HG03521 (cell line): Measurements from ENCODE around the gene ACSS2.

Experiments used
- ATAC-seq: cut with Tn5 transposase; IDR thresholded peaks from one replicate; pipeline ENCODE4 v1.9.1; 2021; ENCODE audit warnings: mild to moderate bottlenecking, moderate library complexity; ENCODE audit not compliant: unreplicated experiment

ACSS2 gene

DNA sequence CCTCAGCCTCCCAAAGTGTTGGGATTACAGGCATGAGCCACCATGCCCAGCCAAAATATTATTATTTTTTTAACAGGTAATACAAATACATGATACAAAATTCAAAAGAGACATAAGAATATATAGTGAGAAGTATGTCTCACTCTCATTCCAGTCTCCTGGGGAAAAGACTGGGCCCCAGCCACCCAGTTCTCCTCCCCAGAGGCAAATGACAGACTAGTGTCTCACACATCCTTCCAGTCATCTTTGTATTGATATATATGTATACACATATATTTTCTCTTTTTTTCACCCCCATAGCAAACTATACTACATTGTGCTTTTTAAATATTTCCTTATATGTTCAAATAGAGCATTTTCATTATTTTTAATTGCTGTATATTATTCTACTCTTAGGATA, 70.9 kb downstream of the ACSS2 start:
- ATAC-seq, result no peak

DNA sequence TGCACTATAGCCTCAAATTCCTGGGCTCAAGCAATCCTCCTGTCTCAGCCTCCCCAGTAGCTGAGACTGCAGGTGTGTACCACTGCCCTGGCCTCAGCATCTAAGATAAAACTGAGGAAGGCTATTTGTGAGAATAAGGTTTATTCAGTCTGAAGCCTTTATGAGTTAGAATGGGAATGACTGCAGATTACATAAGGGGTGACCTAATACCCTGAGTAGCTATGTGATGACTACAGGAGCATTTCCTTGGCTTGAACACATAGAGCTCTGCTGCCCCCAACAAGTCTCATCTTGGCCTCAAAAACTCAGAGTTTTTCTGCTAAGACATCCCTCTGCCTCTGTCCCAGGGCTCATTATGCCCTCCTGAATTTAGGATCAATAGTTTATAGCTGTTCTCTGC, 71.6 kb downstream of the ACSS2 start:
- ATAC-seq, result no peak

DNA sequence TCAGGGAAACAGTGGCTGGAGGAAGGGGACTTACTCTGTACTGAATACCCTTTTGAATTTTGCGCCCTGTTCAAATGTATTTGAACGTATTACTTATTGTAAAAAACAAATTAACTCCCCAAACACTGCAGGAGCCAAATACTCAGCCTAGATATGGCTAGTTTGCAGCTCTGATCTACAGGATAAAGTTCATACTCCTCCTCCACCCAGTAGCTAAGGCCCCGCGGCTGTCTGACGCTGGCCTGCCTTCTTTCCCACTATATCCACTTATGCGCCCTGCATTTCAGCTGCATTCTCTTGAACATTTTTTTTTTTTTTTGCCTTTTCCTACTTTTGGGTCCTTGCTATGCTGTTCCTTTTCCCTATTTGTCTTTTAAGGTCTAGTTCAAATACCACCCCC, 72.7 kb downstream of the ACSS2 start:
- ATAC-seq, result no peak

DNA sequence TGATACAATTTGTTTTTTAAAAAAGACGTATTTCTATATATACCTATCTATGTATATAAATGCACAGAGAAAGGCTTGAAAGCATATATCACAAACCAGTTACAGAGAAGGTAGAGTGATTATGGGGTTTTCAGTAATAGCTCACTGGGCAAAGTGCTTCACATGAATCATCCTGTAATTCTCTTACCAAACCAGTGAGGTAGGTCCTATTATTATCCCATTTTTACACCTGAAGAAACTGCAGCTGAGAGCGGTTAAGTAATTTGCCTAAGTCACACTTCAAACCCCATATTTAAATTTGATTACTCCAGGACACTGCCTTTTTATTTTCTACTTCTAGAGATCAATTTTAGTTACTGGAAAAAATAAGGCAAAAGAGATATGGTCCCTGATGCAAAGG, 74.8 kb downstream of the ACSS2 start:
- ATAC-seq, result no peak

DNA sequence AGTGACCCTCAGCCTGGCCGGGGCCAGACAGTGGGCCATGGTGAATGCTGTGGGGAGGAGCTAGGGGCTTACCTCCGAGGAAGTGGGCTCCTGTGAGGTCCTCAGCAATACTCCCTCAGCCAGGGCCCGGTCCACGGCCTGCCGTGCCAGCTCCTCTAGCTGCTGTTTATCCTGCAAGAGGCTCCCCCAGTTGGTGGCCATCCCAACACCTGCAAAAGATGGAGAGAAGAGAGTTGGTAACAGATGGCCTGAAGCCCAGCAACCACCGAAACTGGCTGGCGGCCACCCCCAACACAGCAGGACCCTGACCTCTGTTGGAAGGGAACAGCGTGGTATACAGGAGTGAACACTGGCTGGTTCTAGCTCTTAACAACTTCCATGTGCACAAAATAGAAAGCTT, 75.2 kb downstream of the ACSS2 start:
- no peak for ATAC-seq

DNA sequence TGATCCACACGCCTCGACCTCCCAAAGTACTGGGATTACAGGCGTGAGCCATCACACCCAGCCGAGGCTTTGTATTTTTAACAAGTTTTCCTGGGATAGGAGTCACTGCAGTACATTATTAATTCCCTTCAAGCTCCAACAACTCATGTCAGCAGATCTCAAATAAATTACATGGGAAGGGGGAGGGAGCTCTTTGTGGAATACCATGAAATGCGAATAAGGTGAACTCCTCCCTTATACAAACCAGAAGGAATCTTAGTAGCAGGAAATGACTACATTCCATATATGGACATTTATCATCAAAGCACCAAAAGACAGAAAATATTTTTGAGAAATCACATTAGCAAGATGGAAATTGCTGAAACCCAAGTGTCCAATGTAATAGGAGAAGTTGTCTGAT, 76.3 kb downstream of the ACSS2 start:
- ATAC-seq, result no peak

DNA sequence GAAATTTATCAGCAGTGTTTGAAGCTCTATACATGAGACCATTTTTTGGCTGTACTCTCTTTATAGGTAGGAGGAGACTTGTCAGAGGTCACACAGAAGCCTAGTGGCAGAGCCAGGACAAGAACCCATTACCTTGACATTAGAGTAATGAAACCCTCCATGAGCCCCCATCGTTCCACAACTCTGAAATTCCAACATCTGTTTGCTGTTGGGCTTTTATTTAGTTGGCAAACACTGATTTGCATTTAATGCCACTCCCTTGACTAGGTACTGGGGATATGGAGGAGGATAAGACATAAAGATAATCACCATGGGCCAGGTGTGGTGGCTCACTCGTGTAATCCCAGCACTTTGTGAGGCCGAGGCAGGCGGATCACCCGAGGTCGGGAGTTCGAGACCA, 77.5 kb downstream of the ACSS2 start:
- ATAC-seq, result no peak

DNA sequence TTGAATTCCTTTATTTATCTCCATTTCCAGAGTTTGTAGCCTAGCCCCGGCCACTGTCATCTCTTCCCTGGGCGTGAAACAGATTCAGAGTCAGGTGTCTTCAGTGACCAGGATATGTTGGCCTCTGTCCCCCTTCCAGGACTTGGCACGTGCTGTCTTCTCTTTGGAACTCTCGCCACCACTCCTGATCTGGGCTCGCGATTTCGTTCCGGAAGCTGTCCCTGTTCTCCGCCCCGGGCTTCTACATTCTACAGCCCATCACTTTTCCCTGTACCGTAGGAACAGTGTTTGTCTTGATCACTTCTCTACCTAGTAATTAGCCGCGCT, 78.5 kb downstream of the ACSS2 start:
- ATAC-seq, result no peak

DNA sequence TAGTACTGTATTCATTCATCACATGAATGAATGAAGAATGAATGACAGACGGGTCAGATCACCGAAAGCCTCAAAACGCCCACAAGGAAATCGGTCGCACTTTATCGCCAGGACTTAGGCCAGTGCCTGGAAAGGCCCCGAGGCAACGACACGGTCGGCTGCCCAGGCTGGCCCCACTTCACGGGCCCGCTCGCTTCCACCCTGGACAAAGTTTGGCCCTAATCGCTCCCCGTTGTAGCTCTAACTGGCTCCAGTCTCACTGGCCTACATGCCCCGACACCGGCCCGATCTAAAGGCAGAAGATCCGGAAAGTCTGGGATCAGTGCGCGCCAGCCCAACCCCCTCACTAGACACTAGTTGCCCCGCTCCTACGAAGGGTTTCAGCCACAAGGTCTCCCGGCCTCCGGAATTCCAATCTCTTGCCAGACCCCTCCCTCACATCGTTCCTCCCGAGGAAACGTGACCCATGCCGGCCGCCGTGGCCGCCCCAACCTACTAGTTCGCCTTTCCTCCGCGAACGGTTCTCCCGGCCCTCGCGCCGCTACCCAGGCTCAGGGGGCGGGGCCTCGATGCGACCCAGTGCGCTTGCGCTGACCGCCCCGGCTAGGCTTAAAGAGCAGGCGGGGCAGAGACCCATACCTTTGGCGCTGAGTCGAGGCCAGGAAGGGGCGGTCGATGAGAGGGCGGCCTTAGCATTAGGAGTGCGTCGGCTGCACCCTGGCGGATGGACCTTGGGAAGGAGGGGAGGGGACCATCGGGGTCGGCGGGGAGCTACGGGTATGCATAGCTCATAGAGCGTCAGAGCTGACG, 79.0 kb downstream of the ACSS2 start, which contains the start of the genes GSS and MYH7B:
GSS (minus strand) TSS at position 576 of the 810 bp plus-strand sequence. CDS start 3,954 bp downstream, outside the sequence.
MYH7B (plus strand) TSS at position 638 of the 810 bp plus-strand sequence. CDS start 22,138 bp downstream, outside the sequence.
- ATAC-seq, result peak; percentile 77

DNA sequence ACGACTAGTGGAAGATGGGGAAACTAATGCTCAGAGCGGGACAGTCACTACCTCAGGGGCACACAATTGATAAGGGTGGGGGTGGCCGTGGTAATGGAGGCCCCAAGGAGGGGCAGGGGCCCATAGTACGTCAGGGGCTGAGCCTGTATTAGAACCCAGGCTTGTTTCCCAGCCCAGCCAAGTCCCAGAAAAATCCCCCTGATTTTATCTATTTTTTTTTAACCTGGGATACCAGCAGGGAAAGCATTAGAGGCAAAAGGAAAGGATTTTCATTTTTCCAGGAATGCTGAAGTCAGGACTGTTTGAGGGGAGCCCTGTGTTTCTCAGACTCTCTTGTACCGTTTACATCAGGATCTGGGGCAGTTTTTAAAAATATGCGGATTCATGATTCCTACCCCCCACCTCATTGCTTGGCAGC, 79.6 kb downstream of the ACSS2 start:
- ATAC-seq, result no peak

DNA sequence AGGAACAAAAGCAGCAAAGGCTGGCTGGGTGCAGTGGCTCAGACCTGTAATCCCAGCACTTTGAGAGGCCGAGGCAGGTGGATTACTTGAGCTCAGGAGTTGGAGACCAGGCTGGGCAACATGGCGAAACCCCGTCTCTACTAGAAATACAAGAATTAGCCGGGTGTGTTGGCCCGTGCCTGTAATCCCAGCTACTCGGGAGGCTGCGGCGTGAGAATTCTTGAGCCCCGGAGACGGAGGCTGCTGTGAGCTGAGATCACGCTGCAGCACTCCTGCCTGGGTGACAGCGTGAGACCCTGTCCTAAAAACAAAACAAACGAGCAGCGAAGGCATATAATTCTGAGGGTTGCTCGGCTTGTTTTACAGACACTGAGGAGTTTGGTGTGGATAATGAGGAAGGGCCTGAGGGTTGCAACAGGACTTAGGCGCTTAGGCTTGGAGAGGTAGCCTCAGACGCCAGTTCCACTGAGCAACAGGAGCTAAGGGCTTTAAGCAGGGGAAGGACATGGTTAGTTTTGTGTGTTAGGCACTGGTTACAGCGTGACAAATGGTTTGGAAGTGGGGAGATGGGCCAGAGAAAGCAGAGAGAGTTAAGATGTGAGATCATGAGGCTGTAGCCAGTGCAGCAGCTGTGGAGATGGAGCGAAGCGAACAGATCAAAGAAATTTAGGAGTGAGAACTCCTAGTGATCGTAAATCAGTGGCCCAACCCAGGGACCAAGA, 80.5 kb downstream of the ACSS2 start:
- no peak for ATAC-seq

DNA sequence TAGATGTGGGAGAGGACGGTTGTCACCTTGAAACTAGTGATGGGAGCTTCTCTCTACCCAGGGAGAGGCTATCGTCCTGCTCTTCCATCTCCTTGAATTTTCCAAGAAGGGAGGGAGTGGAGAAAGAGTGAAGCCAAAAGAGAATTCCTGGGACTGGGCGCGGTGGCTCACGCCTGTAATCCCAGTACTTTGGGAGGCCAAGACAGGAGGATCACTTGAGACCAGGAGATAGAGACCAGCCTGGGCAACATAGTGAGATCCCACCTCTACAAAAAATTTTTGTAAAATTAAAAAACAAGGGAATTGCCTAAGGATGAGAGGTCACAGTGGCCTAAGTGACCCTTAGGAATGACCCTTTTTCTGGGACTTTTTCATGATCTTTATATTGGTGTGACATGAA, 88.1 kb downstream of the ACSS2 start:
- ATAC-seq, result no peak

DNA sequence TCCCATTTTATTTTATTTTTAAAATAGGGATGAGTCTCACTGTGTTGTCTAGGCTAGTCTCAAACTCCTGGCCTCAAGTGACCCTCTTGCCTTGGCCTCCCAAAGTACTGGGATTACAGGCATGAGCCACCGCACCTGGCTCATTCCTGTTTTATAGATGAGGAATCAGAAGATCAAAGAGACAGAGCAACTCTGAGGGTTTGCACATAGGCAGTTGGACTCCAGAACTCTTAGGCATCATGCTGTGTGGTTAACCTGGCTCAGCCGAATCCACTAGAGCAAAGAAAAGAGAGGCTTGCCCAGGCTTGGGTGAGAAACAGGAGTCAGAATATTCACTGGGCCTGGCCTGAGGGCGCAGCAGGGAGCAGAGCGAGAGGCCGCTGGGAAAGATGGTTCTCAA, 88.6 kb downstream of the ACSS2 start:
- ATAC-seq, result no peak

DNA sequence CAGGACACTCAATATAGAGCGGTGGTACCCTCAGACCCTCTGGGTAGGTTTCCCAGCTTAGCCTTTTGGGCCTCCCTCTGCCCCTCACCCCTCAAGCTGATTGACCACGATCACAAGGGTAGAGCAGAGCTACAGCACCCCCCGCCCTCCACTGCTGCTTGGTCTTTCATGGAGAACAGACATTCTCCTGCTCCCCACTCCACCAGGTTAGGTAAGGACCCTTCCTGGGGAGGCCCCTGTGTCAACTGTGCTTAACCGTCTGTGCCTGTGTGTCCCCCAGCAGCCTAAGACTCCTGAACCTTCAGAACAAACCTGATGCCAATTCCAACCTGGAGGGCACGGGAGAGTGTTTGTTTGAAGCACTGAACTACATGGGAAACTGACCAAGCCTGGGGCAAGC, 91.0 kb downstream of the ACSS2 start:
- ATAC-seq, result no peak

DNA sequence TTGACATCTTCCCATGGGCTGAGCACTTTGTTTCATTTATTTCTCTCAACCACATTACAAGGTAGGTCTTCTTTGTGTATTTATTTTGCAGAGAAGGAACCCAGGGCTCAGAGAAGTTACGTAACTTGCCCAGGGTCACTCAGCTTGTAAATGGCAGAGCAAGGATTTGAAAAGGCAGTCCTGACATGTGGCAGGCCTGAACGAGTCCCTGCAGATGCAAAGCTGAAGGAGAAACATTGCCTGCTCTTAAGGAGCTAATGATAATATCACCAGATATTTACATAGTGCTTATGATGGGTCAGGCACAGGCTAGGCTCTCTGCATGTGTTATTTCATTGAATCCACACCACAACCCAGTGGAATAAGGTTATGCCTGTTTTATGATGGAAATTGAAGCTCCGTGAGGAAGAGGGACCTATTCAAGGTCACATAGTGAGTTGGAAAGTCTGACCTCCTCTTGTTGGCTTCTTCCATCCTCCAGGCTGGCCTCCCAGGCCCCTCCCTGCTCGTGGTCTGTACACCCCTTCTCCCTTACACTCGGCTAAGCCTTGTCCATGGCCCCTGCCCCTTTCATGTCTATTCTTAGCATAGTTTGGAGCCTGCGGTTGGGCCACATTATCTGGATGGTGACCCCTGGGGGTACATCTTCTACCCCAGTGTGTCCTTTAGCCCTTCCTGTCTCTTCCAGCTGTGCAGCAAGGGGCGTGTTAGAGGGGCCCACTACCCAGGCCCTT, 91.8 kb downstream of the ACSS2 start:
- ATAC-seq, result no peak

DNA sequence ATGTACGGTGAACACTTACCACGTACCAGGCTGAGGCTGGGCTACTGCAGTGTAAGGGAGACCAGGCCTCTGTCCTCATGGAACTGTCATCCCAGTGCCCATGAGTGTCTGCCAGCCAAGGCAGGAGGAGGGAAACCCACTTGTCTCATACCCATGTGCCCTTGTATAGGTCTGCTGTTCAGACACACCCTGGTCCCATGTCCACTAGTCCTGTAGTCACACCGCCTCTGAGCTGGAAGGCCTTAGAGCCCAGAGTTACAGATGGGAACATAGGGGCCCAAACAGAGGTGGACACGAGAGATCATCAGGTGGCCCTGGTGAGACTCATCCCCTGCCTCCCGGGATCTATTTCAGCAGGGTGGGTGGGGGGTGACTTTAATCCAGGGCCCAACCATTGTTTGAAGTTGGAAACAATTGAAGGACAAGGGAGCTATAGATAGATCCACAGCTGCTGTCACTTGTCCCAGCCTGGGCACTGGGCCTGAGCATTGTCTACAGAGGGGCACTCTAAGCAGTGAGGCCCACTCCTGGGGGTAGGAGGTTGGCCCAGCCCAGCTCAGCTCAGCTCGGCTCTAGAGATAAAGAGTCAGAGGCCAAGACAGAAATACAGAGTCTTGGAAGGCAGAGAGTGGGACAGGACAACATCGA, 93.9 kb downstream of the ACSS2 start:
- no peak for ATAC-seq

DNA sequence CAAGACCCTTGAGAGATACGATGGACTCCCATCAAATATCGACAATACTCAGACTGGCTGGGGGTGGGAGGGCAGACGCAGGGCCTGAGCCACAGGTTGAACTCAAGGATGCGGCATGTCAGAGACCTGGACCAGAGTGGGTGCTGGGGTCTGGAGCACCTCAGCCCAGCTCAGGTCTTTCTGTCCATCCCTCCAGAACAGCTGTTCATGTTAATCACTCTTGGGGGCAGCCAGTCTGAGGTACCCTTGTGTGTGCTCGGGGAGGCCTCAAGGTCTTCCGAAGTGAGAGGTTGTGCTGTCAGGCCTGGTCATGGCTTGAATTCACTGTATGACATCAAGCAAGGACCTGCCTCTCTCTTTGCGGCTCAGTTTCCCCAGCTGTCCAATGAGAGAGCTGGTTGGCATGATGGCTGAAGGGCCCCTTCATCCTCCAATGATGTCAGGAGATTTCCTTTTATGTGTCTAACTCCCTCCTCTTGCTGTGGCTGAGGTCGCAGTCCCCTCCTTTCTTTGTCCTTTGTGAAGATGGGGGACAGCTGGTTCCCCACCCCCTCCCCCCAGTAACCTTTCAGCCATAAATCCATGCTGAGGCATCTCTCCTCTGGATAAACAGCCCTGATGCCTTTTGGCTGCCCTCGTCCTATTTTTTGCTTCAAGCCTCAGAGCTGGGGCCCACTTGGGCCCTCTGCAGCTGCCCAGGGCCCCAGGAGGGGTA, 94.6 kb downstream of the ACSS2 start:
- ATAC-seq, result no peak

DNA sequence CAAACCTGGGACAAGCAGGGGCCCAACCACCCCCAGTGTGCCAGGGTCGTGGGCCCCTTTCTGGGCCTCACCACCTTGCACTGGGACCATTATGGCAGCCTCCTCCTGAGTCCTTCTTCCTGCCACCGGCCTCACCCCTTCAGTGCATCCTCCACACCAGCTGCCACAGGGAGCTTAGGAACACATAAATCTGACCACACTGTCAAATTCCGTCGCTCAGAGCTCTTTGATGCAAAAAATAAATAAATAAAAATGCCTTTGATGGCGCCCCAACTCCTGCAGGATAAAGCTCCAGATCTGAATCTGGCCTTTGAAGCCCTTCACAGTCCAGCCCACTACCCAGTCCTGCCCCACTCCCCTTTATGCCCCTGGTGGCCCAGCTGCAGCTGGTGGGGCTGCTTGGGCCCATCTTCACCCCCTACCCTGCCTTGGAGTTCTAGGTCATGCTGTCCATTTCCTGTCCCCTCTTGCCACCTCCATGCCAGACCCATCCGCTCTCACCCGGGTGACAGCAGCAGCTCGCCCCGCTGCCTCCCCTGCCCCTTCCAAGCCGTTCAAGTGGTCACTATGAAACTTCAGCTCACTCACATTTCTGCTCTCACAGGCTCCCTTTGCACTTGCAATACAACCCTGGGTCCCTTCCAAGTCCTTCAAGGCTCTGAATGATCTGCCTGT, 95.3 kb downstream of the ACSS2 start:
- ATAC-seq, result no peak

DNA sequence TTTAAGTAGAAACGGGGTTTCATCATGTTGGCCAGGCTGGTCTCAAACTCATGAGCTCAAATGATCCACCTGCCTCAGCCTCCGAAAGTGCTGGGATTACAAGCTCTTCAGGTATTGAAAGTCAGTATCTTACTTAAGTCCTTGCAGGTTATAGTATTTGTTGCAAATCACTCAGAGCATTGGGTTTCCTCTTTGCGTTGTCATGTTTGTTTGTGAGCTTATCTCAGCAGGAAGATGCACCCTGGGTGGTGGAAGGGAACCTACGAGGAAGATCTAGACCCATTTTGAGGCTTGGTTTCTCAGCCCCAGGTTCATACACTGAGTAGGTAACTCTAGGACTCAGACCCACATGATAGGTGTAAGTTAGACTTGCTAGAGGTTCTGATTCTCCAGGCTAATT, 97.8 kb downstream of the ACSS2 start:
- no peak for ATAC-seq

DNA sequence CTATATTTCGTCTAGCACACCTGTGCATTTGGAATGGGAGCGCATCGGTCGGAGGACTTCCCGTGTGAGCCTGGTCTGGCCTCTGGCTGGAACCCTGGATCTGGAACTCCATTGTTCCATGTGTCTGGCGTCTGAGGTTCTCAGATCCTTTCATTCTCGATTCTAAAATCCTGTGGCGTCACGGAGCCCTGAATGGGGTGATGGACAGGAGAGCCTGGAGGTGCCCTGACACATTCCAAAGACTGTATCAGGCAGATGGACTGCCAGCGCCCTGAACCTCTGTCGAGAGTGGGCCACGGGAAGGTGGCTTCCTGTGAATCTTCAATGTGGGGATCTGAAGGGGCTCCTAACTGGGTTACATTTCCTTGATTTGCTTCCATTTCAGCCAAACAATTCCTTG, 99.9 kb downstream of the ACSS2 start:
- no peak for ATAC-seq
